IMR-90 (cell line): Measurements from ENCODE around the gene FHL2. TPM values are rescaled to one million over a fixed set of nuclear protein-coding genes. Genes with fewer than 3 reads are reported as not detected.

Experiments
- ATAC-seq: fragments of 200-7000 bp; cut with Tn5 transposase; 2 replicates; pipeline ENCODE4 v1.9.1; 2020; ENCODE audit warnings: low read depth, mild to moderate bottlenecking, moderate library complexity
- BruUV-seq: library from RNA; stranded (reverse); fragments of 400-500 nt; replicated peaks from 2 replicates; lab custom pipeline; 2021; lab: Mats Ljungman, UMichigan
- CTCF ChIA-PET: fragments of 300-600 bp; formaldehyde crosslinking; extraction: SDS; loops from one replicate; lab custom pipeline; 2021; ENCODE audit warnings: antibody characterized with exemption; lab: Yijun Ruan, JAX
- POLR2A ChIA-PET: fragments of 300-600 bp; sonication (Branson Sonifier 250); formaldehyde crosslinking; loops from one replicate; lab custom pipeline; 2022; ENCODE audit warnings: antibody characterized with exemption; ENCODE audit not compliant: unreplicated experiment; lab: Charles Lee
- DNase-seq: peaks from one replicate; pipeline ENCODE4 v3.0.0; 2013
- H2AFZ ChIP-seq: replicated peaks from 2 replicates; pipeline ENCODE3; 2013; ENCODE audit warnings: low read length, mild to moderate bottlenecking; ENCODE audit not compliant: poor library complexity
- H2AK5ac ChIP-seq: 2 replicates; pipeline ENCODE4 v1.6.1; 2013; ENCODE audit warnings: low read depth, low read length, inconsistent platforms
- H2AK9ac ChIP-seq: replicated peaks from 2 replicates; pipeline ENCODE3; 2013; ENCODE audit warnings: mild to moderate bottlenecking, low read depth, low read length, moderate library complexity; ENCODE audit not compliant: poor library complexity
- H2BK120ac ChIP-seq: 2 replicates; pipeline ENCODE4 v1.6.1; 2013; ENCODE audit warnings: low read depth, low read length, inconsistent platforms
- H2BK15ac ChIP-seq: 3 replicates; pipeline ENCODE4 v1.6.1; 2013; ENCODE audit warnings: low read depth, low read length, inconsistent platforms
- H2BK20ac ChIP-seq: 2 replicates; pipeline ENCODE4 v1.6.1; 2013; ENCODE audit warnings: low read depth, mild to moderate bottlenecking, inconsistent platforms, low read length, moderate library complexity
- H2BK5ac ChIP-seq: 2 replicates; pipeline ENCODE4 v1.6.1; 2013; ENCODE audit warnings: mild to moderate bottlenecking, low read depth, low read length, inconsistent platforms; ENCODE audit not compliant: poor library complexity, severe bottlenecking
- H3K14ac ChIP-seq: replicated peaks from 2 replicates; pipeline ENCODE4 v1.6.1; 2013; ENCODE audit warnings: low read depth, low read length, inconsistent platforms
- H3K18ac ChIP-seq: 2 replicates; pipeline ENCODE4 v1.6.1; 2013; ENCODE audit warnings: low read depth, low read length, control low read depth
- H3K23ac ChIP-seq: 2 replicates; pipeline ENCODE4 v1.6.1; 2013; ENCODE audit warnings: low read depth, low read length, inconsistent platforms
- H3K27ac ChIP-seq: 2 replicates; pipeline ENCODE4 v1.5.1; 2013; ENCODE audit warnings: mild to moderate bottlenecking, control low read depth, low read length; ENCODE audit not compliant: insufficient read depth
- H3K27me3 ChIP-seq: 2 replicates; pipeline ENCODE4 v1.6.1; 2013; ENCODE audit warnings: low read length; ENCODE audit not compliant: control insufficient read depth, insufficient read depth
- H3K36me3 ChIP-seq: 2 replicates; pipeline ENCODE4 v1.6.1; 2013; ENCODE audit warnings: low read length, mixed read lengths; ENCODE audit not compliant: control insufficient read depth, insufficient read depth
- H3K4ac ChIP-seq: 2 replicates; pipeline ENCODE4 v1.6.1; 2013; ENCODE audit warnings: low read depth, low read length, inconsistent platforms
- H3K4me1 ChIP-seq: 2 replicates; pipeline ENCODE4 v1.6.1; 2013; ENCODE audit warnings: low read length, mixed read lengths; ENCODE audit not compliant: control insufficient read depth, insufficient read depth
- H3K4me2 ChIP-seq: 2 replicates; pipeline ENCODE4 v1.6.1; 2013; ENCODE audit warnings: low read depth, mild to moderate bottlenecking, control low read depth, low read length, moderate library complexity
- H3K4me3 ChIP-seq: 2 replicates; pipeline ENCODE4 v1.5.1; 2013; ENCODE audit warnings: low read depth, mild to moderate bottlenecking, control low read depth, low read length, moderate library complexity; ENCODE audit not compliant: insufficient read depth
- H3K56ac ChIP-seq: 2 replicates; pipeline ENCODE4 v1.6.1; 2013; ENCODE audit warnings: low read length, inconsistent platforms; ENCODE audit not compliant: insufficient read depth; ENCODE audit errors: extremely low read depth
- H3K79me1 ChIP-seq, 2 experiments: 2 replicates each; pipeline ENCODE4 v1.6.1; 2013; ENCODE audit warnings: low read length in 2 of 2, inconsistent platforms in 1 of 2, low read depth in 1 of 2
- H3K9ac ChIP-seq: 2 replicates; pipeline ENCODE4 v1.6.1; 2013; ENCODE audit warnings: low read depth, low read length, control low read depth
- H3K9me1 ChIP-seq: 2 replicates; pipeline ENCODE4 v1.6.1; 2013; ENCODE audit warnings: low read length, inconsistent platforms; ENCODE audit not compliant: insufficient read depth
- H3K9me3 ChIP-seq: 2 replicates; pipeline ENCODE4 v1.6.1; 2013; ENCODE audit warnings: low read length; ENCODE audit not compliant: control insufficient read depth, insufficient read depth
- H4K20me1 ChIP-seq: 2 replicates; pipeline ENCODE4 v1.6.1; 2013; ENCODE audit warnings: low read length, inconsistent platforms; ENCODE audit not compliant: insufficient read depth
- H4K5ac ChIP-seq: 2 replicates; pipeline ENCODE4 v1.6.1; 2013; ENCODE audit warnings: mild to moderate bottlenecking, low read depth, low read length, control low read depth
- H4K8ac ChIP-seq, 2 experiments: 2 replicates each; pipeline ENCODE4 v1.6.1; 2013; ENCODE audit warnings: low read depth in 2 of 2, low read length in 2 of 2, control low read depth in 1 of 2, inconsistent platforms in 1 of 2
- H4K91ac ChIP-seq: 2 replicates; pipeline ENCODE4 v1.6.1; 2013; ENCODE audit warnings: low read depth, low read length, inconsistent platforms; ENCODE audit not compliant: insufficient read depth
- BHLHE40 ChIP-seq: fragments of 150-350 bp; IDR thresholded peaks from 2 replicates; pipeline ENCODE4 v1.6.1; 2016; ENCODE audit warnings: mild to moderate bottlenecking, low read depth, low read length
- CHD1 ChIP-seq: IDR thresholded peaks from 2 replicates; pipeline ENCODE4 v1.6.1; 2012; ENCODE audit warnings: low read depth, low read length, improper control_type of control experiment
- MAFK ChIP-seq: IDR thresholded peaks from 2 replicates; pipeline ENCODE4 v1.6.1; 2012; ENCODE audit warnings: low read depth, low read length, improper control_type of control experiment
- MXI1 ChIP-seq: IDR thresholded peaks from 2 replicates; pipeline ENCODE4 v1.6.1; 2012; ENCODE audit warnings: low read depth, mild to moderate bottlenecking, low read length, moderate library complexity, borderline replicate concordance
- SMC3 ChIP-seq: fragments of 150-350 bp; IDR thresholded peaks from 2 replicates; pipeline ENCODE4 v1.6.1; 2016; ENCODE audit warnings: low read depth, mild to moderate bottlenecking, antibody characterized with exemption, low read length, moderate library complexity
- WGBS, 2 experiments: methylation state at CpG; one replicate each; pipeline versions ENCODE4 v1.1.5 to v1.1.7; 2013; ENCODE audit warnings: missing lambda C conversion rate in 2 of 2; ENCODE audit not compliant: insufficient read length in 1 of 2; ENCODE audit errors: extremely low coverage in 2 of 2; 5-methylcytosine and 5-hydroxymethylcytosine counted together
- dilution Hi-C: fragments of 300-500 bp; cut with HindIII; formaldehyde crosslinking; loops from one replicate; pipeline ENCODE4 v1.14.3; 2018; ENCODE audit warnings: low sequenced_read_pairs; ENCODE audit not compliant: unreplicated experiment
- in situ Hi-C: fragments of 300-500 bp; cut with MboI; formaldehyde crosslinking; loops from 3 replicates; pipeline ENCODE4 v1.14.3; 2019; ENCODE audit warnings: low sequenced_read_pairs, inconsistent platforms, mixed read lengths
- intact Hi-C: fragments of 100-400 bp; cut with micrococcal nuclease; formaldehyde crosslinking; loops from 2 replicates; pipeline ENCODE4 v1.10.0; 2022
- polyA plus RNA-seq, 3 experiments: library from polyadenylated mRNA; depleted of rRNA; stranded (reverse); fragments of >200 nt; gene quantifications; 2 replicates each; pipeline ENCODE4 v1.2.3, GENCODE V29; 2012; ENCODE audit warnings: low replicate concordance in 1 of 3
- total RNA-seq: library from RNA; depleted of rRNA; stranded (reverse); fragments of >200 nt; gene quantifications from 2 replicates; pipeline ENCODE4 v1.2.3, GENCODE V29; 2012
- TF ChIP-seq, protein P1 (sequence below): fragments of 150-350 bp; IDR thresholded peaks from 2 replicates; pipeline ENCODE4 v1.6.1; 2016; ENCODE audit warnings: low read depth, mild to moderate bottlenecking, low read length, moderate library complexity, borderline replicate concordance

The FHL2 gene
- total and polyA plus RNA-seq, 2 of the 4 experiments (the other 2 are of a cell fraction), result 464 to 550 TPM

- Histone ChIP-seq H4K5ac (no peak overlapping the region), H2BK20ac (no peak overlapping the region), H2BK15ac (no peak overlapping the region), H2BK120ac (no peak overlapping the region), H3K4me3 (no peak overlapping the region), H4K20me1 (no peaks in the 10 kb centered on the region), H3K23ac (no peak overlapping the region), H3K9me3 (peaks cover 8% of the 10 kb centered on the region), H4K8ac (no peak overlapping the region), H3K4me1 (peaks cover 3% of the 10 kb centered on the region), H2AFZ (no peak overlapping the region), H3K9me1 (no peaks in the 10 kb centered on the region), H3K27ac (no peak overlapping the region), H3K9ac (no peak overlapping the region), H3K27me3 (peaks cover 27% of the 10 kb centered on the region), H2BK5ac (no peak overlapping the region), H3K4ac (no peak overlapping the region), H3K4me2 (no peak overlapping the region), H3K56ac (no peak overlapping the region), H4K91ac (no peak overlapping the region), H3K79me1 (no peaks in the 10 kb centered on the region), H2AK5ac (no peak overlapping the region), H3K14ac (no peak overlapping the region), H2AK9ac (no peak overlapping the region), H3K18ac (no peak overlapping the region), H3K36me3 (no peaks in the 10 kb centered on the region)
- ATAC-seq (no peak), DNase-seq (no peak)
- intact Hi-C loops (no loop called here), dilution Hi-C loops (no loop called here), in situ Hi-C loops (no loop called here)
- WGBS, 2 experiments, result no CpG with 5 or more reads among the region's 3 CpGs
- ChIA-PET POLR2A (interaction anchor here (0.6 kb wide), 1 partner anchor 12 kb away, joined by 3 read pairs; no protein-coding TSS in a partner anchor), CTCF (interaction anchor here (0.7 to 1.6 kb wide), 2 partner anchors 12 to 13 kb away, joined by 3 to 4 read pairs; no protein-coding TSS in a partner anchor)
- TF ChIP-seq, protein P1, sequence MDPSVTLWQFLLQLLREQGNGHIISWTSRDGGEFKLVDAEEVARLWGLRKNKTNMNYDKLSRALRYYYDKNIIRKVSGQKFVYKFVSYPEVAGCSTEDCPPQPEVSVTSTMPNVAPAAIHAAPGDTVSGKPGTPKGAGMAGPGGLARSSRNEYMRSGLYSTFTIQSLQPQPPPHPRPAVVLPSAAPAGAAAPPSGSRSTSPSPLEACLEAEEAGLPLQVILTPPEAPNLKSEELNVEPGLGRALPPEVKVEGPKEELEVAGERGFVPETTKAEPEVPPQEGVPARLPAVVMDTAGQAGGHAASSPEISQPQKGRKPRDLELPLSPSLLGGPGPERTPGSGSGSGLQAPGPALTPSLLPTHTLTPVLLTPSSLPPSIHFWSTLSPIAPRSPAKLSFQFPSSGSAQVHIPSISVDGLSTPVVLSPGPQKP, result no peak
- no peak for TF ChIP-seq BHLHE40
- TF ChIP-seq SMC3, result no peak
- TF ChIP-seq MAFK, result no peak
- TF ChIP-seq MXI1, result no peak
- no peak for TF ChIP-seq CHD1
- no TSS peak for BruUV-seq
Observed at GRCh38 chr2:105416156-105416555, 17.3 kb upstream of the FHL2 start.
